Measurements from ENCODE around the gene ECE1. TPM values are rescaled to one million over a fixed set of nuclear protein-coding genes. Genes with fewer than 3 reads are reported as not detected.
"Not testable (repeated sequence)": the region's sequence is repeated elsewhere in the genome, so short reads cannot be mapped to it uniquely, and the experiment has no call there.

Gene ECE1
- total RNA-seq, 2 donors from 2014 or later: 83.7 to 152 TPM

GRCh38 chr1:21283524-21283923 lies 6.7 kb downstream of the ECE1 start:
- Histone ChIP-seq H3K27ac (no peak overlapping the region), H3K9me3 (no peaks in the 10 kb centered on the region), H3K36me3 (peaks cover 12% of the 10 kb centered on the region), H3K4me3 (no peak overlapping the region), H3K4me1 (peaks cover 0 to 47% of the 10 kb centered on the region in 2 donors), H3K27me3 (no peaks in the 10 kb centered on the region)
- DNase-seq (ENCODE audit: low spot score): no peak
- no peak for TF ChIP-seq CTCF (IDR thresholded peaks at IDR 0.05)

- DNase-seq (ENCODE audit: low spot score); H3K27me3 ChIP-seq; H3K4me3 ChIP-seq; H3K9me3 ChIP-seq: not testable (repeated sequence)
- H3K4me1 ChIP-seq: peaks cover 0 to 60% of the 10 kb centered on the region in 2 donors
- peaks cover 12% of the 10 kb centered on the region for H3K36me3 ChIP-seq
- H3K27ac ChIP-seq: peak overlapping the region; percentile 78 to 85
Observed at GRCh38 chr1:21282020-21282419, 8.2 kb downstream of the ECE1 start.

- peaks cover 0 to 64% of the 10 kb centered on the region in 2 donors for H3K4me1 ChIP-seq
- H3K27me3 ChIP-seq: no peaks in the 10 kb centered on the region
- peak overlapping the region; percentile 78 to 85 for H3K27ac ChIP-seq
- no peak overlapping the region for H3K4me3 ChIP-seq
- H3K36me3 ChIP-seq: peaks cover 14% of the 10 kb centered on the region
- DNase-seq (ENCODE audit: low spot score): no peak
- no peaks in the 10 kb centered on the region for H3K9me3 ChIP-seq
- no peak for TF ChIP-seq CTCF (IDR thresholded peaks at IDR 0.05)
Observed at GRCh38 chr1:21280482-21280881, 9.8 kb downstream of the ECE1 start.

- H3K4me3 ChIP-seq: no peak overlapping the region
Observed at GRCh38 chr1:21280011-21280471, 10.2 kb downstream of the ECE1 start.

GRCh38 chr1:21278860-21279845 lies 11.1 kb downstream of the ECE1 start:
- Histone ChIP-seq H3K4me1 (peaks cover 0 to 57% of the 10 kb centered on the region in 2 donors), H3K9me3 (no peaks in the 10 kb centered on the region), H3K27me3 (no peaks in the 10 kb centered on the region), H3K27ac (peak overlapping the region; percentile 78 to 85), H3K4me3 (peak overlapping the region in 1 of 2 donors; percentile 1), H3K36me3 (peaks cover 14% of the 10 kb centered on the region)
- no peak for TF ChIP-seq CTCF (IDR thresholded peaks at IDR 0.05)
- no peak for DNase-seq (ENCODE audit: low spot score)

More at GRCh38 chr1:21280011-21280471, 10.2 kb downstream of the ECE1 start:
- H3K27ac ChIP-seq: peak overlapping the region; percentile 78 to 85
- peaks cover 0 to 61% of the 10 kb centered on the region in 2 donors for H3K4me1 ChIP-seq
- H3K27me3 ChIP-seq: no peaks in the 10 kb centered on the region
- no peak for DNase-seq (ENCODE audit: low spot score)
- TF ChIP-seq CTCF (IDR thresholded peaks at IDR 0.05): no peak
- no peaks in the 10 kb centered on the region for H3K9me3 ChIP-seq
- H3K36me3 ChIP-seq: peaks cover 14% of the 10 kb centered on the region

- H3K27ac ChIP-seq: peak overlapping the region; percentile 78 to 85
- no peak for TF ChIP-seq CTCF (IDR thresholded peaks at IDR 0.05)
- H3K9me3 ChIP-seq: no peaks in the 10 kb centered on the region
- DNase-seq (ENCODE audit: low spot score): no peak
- H3K36me3 ChIP-seq: peaks cover 7% of the 10 kb centered on the region
- H3K4me3 ChIP-seq: no peak overlapping the region
- H3K4me1 ChIP-seq: peaks cover 0 to 64% of the 10 kb centered on the region in 2 donors
- no peaks in the 10 kb centered on the region for H3K27me3 ChIP-seq
Observed at GRCh38 chr1:21278208-21278859, 11.9 kb downstream of the ECE1 start.

Data from right atrium auricular region (tissue), 2 donors.